Hepatocyte (in vitro differentiated cells): ENCODE measurements around the gene MYO1B. TPM values are rescaled to one million over a fixed set of nuclear protein-coding genes. Genes with fewer than 3 reads are reported as not detected.

Experiments
- DNase-seq: peaks from one replicate; pipeline ENCODE4 v3.0.0-alpha.2; 2016; ENCODE audit warnings: low spot score
- H2AFZ ChIP-seq: fragments of 200-600 bp; sonication (generic); 2 replicates; pipeline ENCODE4 v1.6.0; 2016; ENCODE audit warnings: antibody characterized with exemption, mild to moderate bottlenecking
- H3K27ac ChIP-seq: fragments of 200-600 bp; sonication (generic); 2 replicates; pipeline ENCODE4 v1.5.1; 2016; ENCODE audit warnings: mild to moderate bottlenecking
- H3K27me3 ChIP-seq: fragments of 200-600 bp; sonication (generic); 2 replicates; pipeline ENCODE4 v1.6.1; 2016
- H3K36me3 ChIP-seq: fragments of 200-600 bp; sonication (generic); replicated peaks from 2 replicates; pipeline ENCODE4 v1.5.1; 2016; ENCODE audit warnings: low read depth; ENCODE audit not compliant: insufficient read depth
- H3K4me1 ChIP-seq: fragments of 200-600 bp; sonication (generic); 2 replicates; pipeline ENCODE4 v1.5.1; 2016; ENCODE audit warnings: mild to moderate bottlenecking, moderate library complexity; ENCODE audit not compliant: insufficient read depth
- H3K4me2 ChIP-seq: fragments of 200-600 bp; sonication (generic); 2 replicates; pipeline ENCODE4 v1.6.0; 2016
- H3K4me3 ChIP-seq: fragments of 200-600 bp; sonication (generic); 2 replicates; pipeline ENCODE4 v1.5.1; 2016; ENCODE audit warnings: mild to moderate bottlenecking
- H3K79me2 ChIP-seq: fragments of 200-600 bp; sonication (generic); 2 replicates; pipeline ENCODE4 v1.6.0; 2017; ENCODE audit warnings: mild to moderate bottlenecking
- H3K9me2 ChIP-seq: fragments of 200-600 bp; sonication (generic); replicated peaks from 2 replicates; pipeline ENCODE4 v1.6.0; 2017; ENCODE audit warnings: mild to moderate bottlenecking; ENCODE audit not compliant: insufficient read depth
- H3K9me3 ChIP-seq: fragments of 200-600 bp; sonication (generic); 2 replicates; pipeline ENCODE4 v1.5.1; 2016; ENCODE audit warnings: low read depth, mild to moderate bottlenecking
- H4K20me1 ChIP-seq: fragments of 200-600 bp; sonication (generic); 2 replicates; pipeline ENCODE4 v1.6.0; 2016; ENCODE audit warnings: mild to moderate bottlenecking; ENCODE audit not compliant: insufficient read depth, poor library complexity, severe bottlenecking
- EZH2 ChIP-seq: fragments of 200-600 bp; sonication (generic); IDR thresholded peaks from 2 replicates; pipeline ENCODE4 v1.6.1; 2016; ENCODE audit warnings: antibody characterized with exemption, mild to moderate bottlenecking, borderline replicate concordance
- EZH2phosphoT487 ChIP-seq: fragments of 200-600 bp; sonication (generic); IDR thresholded peaks from one replicate; pipeline ENCODE4 v1.6.1; 2018; ENCODE audit warnings: antibody characterized with exemption, mild to moderate bottlenecking, low read depth, moderate library complexity; ENCODE audit not compliant: unreplicated experiment, severe bottlenecking
- WGBS: methylation state at CpG from one replicate; pipeline ENCODE4 v1.1.6; 2016; ENCODE audit warnings: low lambda C conversion rate; ENCODE audit errors: missing lambda C conversion rate; 5-methylcytosine and 5-hydroxymethylcytosine counted together
- polyA plus RNA-seq: library from polyadenylated mRNA; unstranded; fragments of >200 nt; fragmentation: Nextera tagmentation; extraction: Ambion mirVana; gene quantifications from 2 replicates; pipeline ENCODE4 v1.2.1, GENCODE V29; 2016
- total RNA-seq: library from RNA; depleted of rRNA; stranded (reverse); fragments of >200 nt; gene quantifications from 2 replicates; pipeline ENCODE4 v1.2.3, GENCODE V29; 2014
- TF ChIP-seq, protein P1 (sequence below): fragments of 200-600 bp; sonication (generic); IDR thresholded peaks from 2 replicates; pipeline ENCODE4 v1.5.1; 2016; ENCODE audit warnings: antibody characterized with exemption, mild to moderate bottlenecking; ENCODE audit not compliant: poor library complexity

Gene MYO1B
- total and polyA plus RNA-seq, 2 experiments from 2014 or later = 43.4 to 91.6 TPM

DNA sequence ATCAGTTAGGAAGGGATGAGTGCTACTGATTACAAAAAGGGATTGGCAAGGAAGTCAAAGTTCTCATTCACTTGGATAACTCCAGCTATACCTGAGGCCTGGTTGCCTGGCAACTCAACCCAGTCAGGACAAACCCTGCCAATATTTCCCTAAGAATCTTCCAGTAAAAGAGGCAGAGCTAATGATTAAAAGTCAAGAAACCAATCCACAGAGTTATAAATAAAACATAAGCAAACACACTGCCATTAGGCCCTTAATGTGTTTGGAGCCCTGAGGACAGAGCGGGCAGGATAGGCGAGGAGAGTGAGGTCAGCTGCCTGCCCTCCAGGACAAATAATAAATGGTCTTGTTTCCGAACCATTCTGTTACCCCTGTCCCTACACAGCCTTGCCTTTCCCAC, 217.2 kb downstream of the MYO1B start:
- H3K9me3 ChIP-seq = no peaks in the 10 kb centered on the region
- no peak overlapping the region for H2AFZ ChIP-seq
- DNase-seq = peak; percentile 61
- no peaks in the 10 kb centered on the region for H3K36me3 ChIP-seq
- H3K79me2 ChIP-seq = no peaks in the 10 kb centered on the region
- H3K27ac ChIP-seq = peak overlapping the region; percentile 18
- no peak overlapping the region for H3K4me2 ChIP-seq
- no peaks in the 10 kb centered on the region for H3K27me3 ChIP-seq
- H3K4me3 ChIP-seq = no peak overlapping the region
- WGBS = 54% methylated on average over 3 of the region's 3 CpGs
- TF ChIP-seq EZH2 (no peak), EZH2phosphoT487 (no peak)
- TF ChIP-seq, protein P1, sequence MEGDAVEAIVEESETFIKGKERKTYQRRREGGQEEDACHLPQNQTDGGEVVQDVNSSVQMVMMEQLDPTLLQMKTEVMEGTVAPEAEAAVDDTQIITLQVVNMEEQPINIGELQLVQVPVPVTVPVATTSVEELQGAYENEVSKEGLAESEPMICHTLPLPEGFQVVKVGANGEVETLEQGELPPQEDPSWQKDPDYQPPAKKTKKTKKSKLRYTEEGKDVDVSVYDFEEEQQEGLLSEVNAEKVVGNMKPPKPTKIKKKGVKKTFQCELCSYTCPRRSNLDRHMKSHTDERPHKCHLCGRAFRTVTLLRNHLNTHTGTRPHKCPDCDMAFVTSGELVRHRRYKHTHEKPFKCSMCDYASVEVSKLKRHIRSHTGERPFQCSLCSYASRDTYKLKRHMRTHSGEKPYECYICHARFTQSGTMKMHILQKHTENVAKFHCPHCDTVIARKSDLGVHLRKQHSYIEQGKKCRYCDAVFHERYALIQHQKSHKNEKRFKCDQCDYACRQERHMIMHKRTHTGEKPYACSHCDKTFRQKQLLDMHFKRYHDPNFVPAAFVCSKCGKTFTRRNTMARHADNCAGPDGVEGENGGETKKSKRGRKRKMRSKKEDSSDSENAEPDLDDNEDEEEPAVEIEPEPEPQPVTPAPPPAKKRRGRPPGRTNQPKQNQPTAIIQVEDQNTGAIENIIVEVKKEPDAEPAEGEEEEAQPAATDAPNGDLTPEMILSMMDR = no peak
- peaks cover 4% of the 10 kb centered on the region for H3K4me1 ChIP-seq
- H3K9me2 ChIP-seq = no peaks in the 10 kb centered on the region
- no peaks in the 10 kb centered on the region for H4K20me1 ChIP-seq

DNA sequence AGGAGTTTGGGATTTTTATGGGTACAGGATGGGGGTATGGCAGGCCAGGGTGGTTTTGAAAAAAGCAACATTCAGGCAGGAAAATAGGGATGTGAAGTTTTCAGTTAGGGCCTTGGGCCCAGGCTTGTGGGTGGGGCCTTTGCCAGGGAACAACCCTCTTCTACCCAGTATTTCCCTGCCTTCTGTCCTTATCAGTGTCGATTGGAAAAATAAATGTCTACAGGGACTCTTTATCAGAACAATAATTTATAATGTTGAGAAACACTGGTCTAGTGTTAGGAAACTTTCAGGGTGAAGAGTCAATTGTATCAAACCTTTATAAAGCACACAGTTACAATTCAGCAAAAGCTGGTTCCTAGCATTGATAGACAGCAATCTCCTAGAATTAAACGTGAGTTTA, 218.6 kb downstream of the MYO1B start:
- Histone ChIP-seq H4K20me1 (no peaks in the 10 kb centered on the region), H3K79me2 (no peaks in the 10 kb centered on the region), H3K27ac (no peak overlapping the region), H3K36me3 (no peaks in the 10 kb centered on the region), H3K9me2 (no peaks in the 10 kb centered on the region), H3K27me3 (no peaks in the 10 kb centered on the region), H3K9me3 (no peaks in the 10 kb centered on the region), H2AFZ (no peak overlapping the region), H3K4me3 (no peak overlapping the region), H3K4me2 (no peak overlapping the region), H3K4me1 (peaks cover 4% of the 10 kb centered on the region)
- 69% methylated on average over 2 of the region's 2 CpGs for WGBS
- no peak for DNase-seq
- TF ChIP-seq EZH2 (no peak), EZH2phosphoT487 (no peak)
- TF ChIP-seq, protein P1 = no peak

DNA sequence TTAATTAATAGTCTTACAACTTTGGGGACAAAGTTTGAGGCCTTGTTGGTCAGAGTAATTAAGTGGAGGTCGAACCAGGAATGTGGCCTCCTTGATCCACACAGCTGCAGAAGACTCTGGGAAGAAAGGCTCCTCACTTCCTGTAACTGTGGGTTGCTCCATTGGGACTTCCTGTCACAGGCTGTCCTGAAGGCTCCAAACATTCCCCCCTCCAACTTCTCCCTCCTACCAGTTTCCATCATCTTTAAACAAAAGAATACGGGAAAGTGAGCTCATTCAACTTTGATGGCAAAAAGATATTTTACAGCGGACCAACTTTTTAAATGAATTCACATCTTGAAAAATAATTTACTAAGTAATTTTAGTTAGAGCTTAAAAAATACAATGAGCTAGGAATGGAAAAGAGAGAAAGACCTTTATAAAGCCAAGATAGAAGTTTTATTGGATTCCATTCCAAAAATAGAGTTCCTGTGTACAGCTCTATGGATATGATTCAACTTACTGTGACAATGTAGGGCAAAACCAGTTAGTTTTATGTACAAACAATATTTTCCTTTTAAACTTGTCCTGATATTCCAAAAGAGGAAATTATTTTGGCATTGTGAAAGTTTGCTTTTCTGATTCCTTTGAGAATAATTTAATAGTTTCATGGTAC, 220.7 kb downstream of the MYO1B start:
- no peaks in the 10 kb centered on the region for H4K20me1 ChIP-seq
- no peaks in the 10 kb centered on the region for H3K9me2 ChIP-seq
- H3K36me3 ChIP-seq = no peaks in the 10 kb centered on the region
- TF ChIP-seq EZH2phosphoT487 (no peak), EZH2 (no peak)
- TF ChIP-seq, protein P1 = no peak
- peaks cover 4% of the 10 kb centered on the region for H3K4me1 ChIP-seq
- H3K79me2 ChIP-seq = no peaks in the 10 kb centered on the region
- no peaks in the 10 kb centered on the region for H3K9me3 ChIP-seq
- 90% methylated on average over 3 of the region's 3 CpGs for WGBS
- H3K4me2 ChIP-seq = no peak overlapping the region
- DNase-seq = no peak
- H3K27ac ChIP-seq = no peak overlapping the region
- H2AFZ ChIP-seq = no peak overlapping the region
- no peaks in the 10 kb centered on the region for H3K27me3 ChIP-seq
- H3K4me3 ChIP-seq = no peak overlapping the region
